Neural crest cell (in vitro differentiated cells): ENCODE results near the gene KLHDC8B. TPM values are rescaled to one million over a fixed set of nuclear protein-coding genes. Genes with fewer than 3 reads are reported as not detected.

Experiments
- DNase-seq: peaks from one replicate; pipeline ENCODE4 v3.0.0; 2021; ENCODE audit warnings: low read depth, mixed read lengths, low spot score
- H3K27ac Mint-ChIP-seq: one replicate; pipeline ENCODE4 v1.8.0; 2021; ENCODE audit warnings: mild to moderate bottlenecking, mixed read lengths; ENCODE audit not compliant: unreplicated experiment
- H3K27me3 Mint-ChIP-seq: 2 replicates; pipeline ENCODE4 v1.8.0; 2021; ENCODE audit warnings: low read depth, mild to moderate bottlenecking, mixed read lengths
- H3K36me3 Mint-ChIP-seq: 2 replicates; pipeline ENCODE4 v1.8.0; 2021; ENCODE audit warnings: low read depth, mild to moderate bottlenecking, mixed read lengths
- H3K4me1 Mint-ChIP-seq: 2 replicates; pipeline ENCODE4 v1.8.0; 2021; ENCODE audit warnings: mixed read lengths
- H3K4me3 Mint-ChIP-seq: one replicate; pipeline ENCODE4 v1.8.0; 2021; ENCODE audit warnings: mild to moderate bottlenecking, mixed read lengths
- H3K9me3 Mint-ChIP-seq: 2 replicates; pipeline ENCODE4 v1.8.0; 2021; ENCODE audit warnings: mixed read lengths
- CTCF ChIP-seq: fragments of 200-600 bp; sonication (generic); conservative IDR thresholded peaks from 2 replicates; pipeline ENCODE4 v1.5.0; 2021; ENCODE audit warnings: antibody characterized with exemption, mild to moderate bottlenecking
- total RNA-seq: library from RNA; stranded (reverse); gene quantifications from 2 replicates; pipeline ENCODE4 v1.2.1, GENCODE V29; 2021

Gene KLHDC8B
- total RNA-seq, 1 donor from 2014 or later = 44.9 TPM

- Mint-ChIP-seq H3K9me3 (no peaks in the 10 kb centered on the region), H3K36me3 (peaks cover 9% of the 10 kb centered on the region), H3K27ac (peak overlapping the region; percentile 91), H3K4me3 (peak overlapping the region; percentile 93), H3K4me1 (peaks cover 26% of the 10 kb centered on the region), H3K27me3 (peaks cover 2% of the 10 kb centered on the region)
- TF ChIP-seq CTCF = no peak
- DNase-seq = no peak
Observed at GRCh38 chr3:49164983-49165720, 6.2 kb upstream of the KLHDC8B start.

GRCh38 chr3:49165771-49166751 is 5.3 kb upstream of the KLHDC8B start, which contains the start of gene CCDC71:
TSS of gene CCDC71 (minus strand) at chr3:49166331. CDS start at chr3:49164208, 2,123 bp downstream.
- H3K4me3 Mint-ChIP-seq = peak within 1 kb of the TSS; percentile 93
- peak; percentile 58 for DNase-seq

GRCh38 chr3:49166752-49167556 is 4.4 kb upstream of the KLHDC8B start:
- H3K36me3 Mint-ChIP-seq = peaks cover 9% of the 10 kb centered on the region
- DNase-seq = no peak
- H3K4me3 Mint-ChIP-seq = peak overlapping the region; percentile 91
- H3K27me3 Mint-ChIP-seq = peaks cover 2% of the 10 kb centered on the region
- no peak for TF ChIP-seq CTCF
- peak overlapping the region; percentile 57 for H3K27ac Mint-ChIP-seq
- H3K4me1 Mint-ChIP-seq = peaks cover 38% of the 10 kb centered on the region
- H3K9me3 Mint-ChIP-seq = no peaks in the 10 kb centered on the region

More at GRCh38 chr3:49165771-49166751, 5.3 kb upstream of the KLHDC8B start, which contains the start of gene CCDC71:
- Mint-ChIP-seq H3K9me3 (no peaks in the 10 kb centered on the region), H3K4me1 (peaks cover 33% of the 10 kb centered on the region), H3K36me3 (peaks cover 9% of the 10 kb centered on the region), H3K27ac (peak within 1 kb of the TSS; percentile 91), H3K27me3 (peaks cover 2% of the 10 kb centered on the region)
- TF ChIP-seq CTCF = no peak

- TF ChIP-seq CTCF = no peak
- H3K36me3 Mint-ChIP-seq = no peaks in the 10 kb centered on the region
Observed at GRCh38 chr3:49170744-49171118, 667 bp upstream of the KLHDC8B start.

More at GRCh38 chr3:49170744-49171118, 667 bp upstream of the KLHDC8B start:
- Mint-ChIP-seq H3K4me1 (peaks cover 57% of the 10 kb centered on the region), H3K27ac (peak overlapping the region; percentile 36), H3K27me3 (peaks cover 2% of the 10 kb centered on the region), H3K4me3 (peak overlapping the region; percentile 86), H3K9me3 (no peaks in the 10 kb centered on the region)
- DNase-seq = no peak
